SH-SY5Y (cell line): Measurements from ENCODE around the gene GLB1L.

Experiments
- GATA2 ChIP-seq: IDR thresholded peaks from 2 replicates; pipeline ENCODE4 v1.6.1; 2011; ENCODE audit warnings: mild to moderate bottlenecking, low read depth, low read length
- GATA3 ChIP-seq: IDR thresholded peaks from 2 replicates; pipeline ENCODE4 v1.6.1; 2011; ENCODE audit warnings: low read depth, mild to moderate bottlenecking, low read length, moderate library complexity

Gene GLB1L

DNA sequence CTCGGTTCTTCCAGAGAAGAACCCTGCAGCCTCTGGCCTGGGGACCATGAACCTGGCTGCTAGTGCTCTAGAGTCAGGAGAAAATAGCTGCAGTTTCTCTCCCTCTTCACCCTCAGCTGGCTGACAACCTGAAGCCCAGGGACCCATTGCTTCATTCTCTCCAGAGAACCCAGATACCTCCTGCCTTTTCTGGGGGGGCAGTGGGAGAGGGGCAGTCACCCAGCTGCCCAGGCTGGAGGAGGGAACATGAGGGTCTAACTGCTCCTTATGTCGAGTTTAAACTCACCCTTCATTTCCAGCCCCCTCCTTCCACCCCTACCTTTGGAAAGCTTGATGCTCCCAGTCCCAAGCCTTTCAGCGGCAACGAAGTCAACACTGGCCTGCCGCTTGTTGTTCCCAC, 46.3 kb downstream of the GLB1L start:
- no peak for TF ChIP-seq GATA2
- no peak for TF ChIP-seq GATA3

DNA sequence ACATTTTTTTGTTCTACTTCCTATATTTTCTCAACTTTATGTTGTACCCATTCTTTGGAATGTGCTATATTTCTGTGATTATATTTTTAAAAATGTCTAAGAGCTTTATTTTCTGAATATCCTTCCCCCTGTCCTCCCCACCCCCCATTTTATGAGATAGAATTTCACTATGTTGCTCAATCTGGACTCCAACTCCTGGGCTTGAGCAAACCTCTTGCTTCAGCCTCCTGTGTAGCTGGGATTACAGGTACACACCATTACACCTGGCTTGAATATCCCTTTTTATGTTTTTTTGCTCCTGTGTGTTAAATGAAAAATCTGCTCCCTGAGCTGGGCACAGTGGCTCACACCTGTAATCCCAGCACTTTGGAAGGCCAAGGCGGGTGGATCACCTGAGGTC, 47.9 kb downstream of the GLB1L start:
- TF ChIP-seq GATA2: no peak
- no peak for TF ChIP-seq GATA3

DNA sequence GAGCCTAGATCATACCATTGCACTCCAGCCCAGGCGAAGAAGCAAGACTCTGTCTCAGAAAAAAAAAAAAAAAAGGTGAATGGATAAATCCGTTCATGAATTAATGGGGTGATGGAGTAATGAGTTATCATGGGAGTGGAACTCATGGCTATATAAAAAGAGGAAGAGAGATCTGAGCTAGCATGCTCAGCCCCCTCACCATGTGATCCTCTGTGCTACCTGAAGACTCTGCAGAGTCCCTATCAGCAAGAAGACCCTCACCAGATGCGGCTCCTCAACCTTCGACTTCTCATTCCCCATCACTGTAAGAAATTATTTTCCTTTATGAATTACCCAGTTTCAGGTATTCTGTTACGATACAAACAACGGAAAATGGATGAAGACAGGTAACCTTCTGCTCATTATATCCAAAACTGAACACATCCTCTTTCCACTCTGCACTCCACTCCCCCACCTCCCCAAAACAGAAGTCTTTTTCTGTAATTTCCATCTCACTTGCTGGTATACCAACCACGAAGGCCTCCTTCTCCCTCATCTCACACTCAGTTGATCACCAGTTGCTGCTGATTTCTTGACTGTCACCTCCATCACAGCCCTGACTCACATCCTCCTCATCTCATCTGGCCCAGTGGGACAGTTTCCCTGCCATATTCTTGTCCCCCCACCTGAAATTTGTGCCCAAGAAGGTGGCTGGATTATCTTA, 58.3 kb downstream of the GLB1L start:
- TF ChIP-seq GATA2 (no peak), GATA3 (no peak)
